CD14-positive monocyte (primary cell): Measurements from ENCODE around the gene XYLT1. TPM values are rescaled to one million over a fixed set of nuclear protein-coding genes. Genes with fewer than 3 reads are reported as not detected.
A peak's percentile ranks its signal among the peaks of the same experiment; 100 is the strongest.

Source experiments
- DNase-seq, 3 donors: peaks; one replicate each; pipeline ENCODE4 v3.0.0-alpha.2; 2011 to 2022
- H2AFZ ChIP-seq: 2 replicates; pipeline ENCODE4 v1.6.0; 2012; ENCODE audit warnings: mild to moderate bottlenecking, low read depth, low read length, inconsistent platforms; ENCODE audit not compliant: insufficient read depth, poor library complexity, severe bottlenecking
- H3K27ac ChIP-seq, 2 donors: 1 replicate in 1 of 2; 2 replicates in 1 of 2; pipeline ENCODE4 v1.5.1; 2012 to 2013; ENCODE audit warnings: low read length in 2 of 2, control low read depth in 1 of 2, inconsistent platforms in 1 of 2, low read depth in 1 of 2, mild to moderate bottlenecking in 1 of 2
- H3K27me3 ChIP-seq, 2 donors: one replicate each; pipeline versions ENCODE4 v1.6.0 to v1.6.1; 2011 to 2013; ENCODE audit warnings: low read length in 2 of 2; ENCODE audit not compliant: control insufficient read depth in 2 of 2, insufficient read depth in 2 of 2
- H3K36me3 ChIP-seq, 2 donors: replicated peaks in 1 of 2; 1 replicate in 1 of 2; 2 replicates in 1 of 2; pipeline versions ENCODE4 v1.5.1 to v1.6.1; 2012 to 2013; ENCODE audit warnings: low read length in 2 of 2, control low read depth in 1 of 2, inconsistent platforms in 1 of 2, mild to moderate bottlenecking in 1 of 2; ENCODE audit not compliant: insufficient read depth in 2 of 2, control insufficient read depth in 1 of 2
- H3K4me1 ChIP-seq, 2 donors: 1 replicate in 1 of 2; 2 replicates in 1 of 2; pipeline versions ENCODE4 v1.5.1 to v1.6.1; 2012 to 2013; ENCODE audit warnings: low read length in 2 of 2, control low read depth in 1 of 2, inconsistent platforms in 1 of 2, mild to moderate bottlenecking in 1 of 2, moderate library complexity in 1 of 2; ENCODE audit not compliant: insufficient read depth in 2 of 2, control insufficient read depth in 1 of 2
- H3K4me2 ChIP-seq: replicated peaks from 2 replicates; pipeline ENCODE3; 2012; ENCODE audit warnings: low read length, moderate library complexity, mild to moderate bottlenecking; ENCODE audit not compliant: poor library complexity, severe bottlenecking; ENCODE audit errors: extremely low read depth
- H3K4me3 ChIP-seq, 3 experiments: fragments of 200-600 bp in 1 of 3; sonication (generic) in 1 of 3; replicated peaks in 1 of 3; 1 replicate in 2 of 3; 2 replicates in 1 of 3; pipeline ENCODE4 v1.5.1; 2011 to 2013; ENCODE audit warnings: low read length in 3 of 3, mild to moderate bottlenecking in 3 of 3, control low read depth in 2 of 3, low read depth in 2 of 3, inconsistent platforms in 1 of 3, moderate library complexity in 1 of 3
- H3K79me2 ChIP-seq: 2 replicates; pipeline ENCODE4 v1.6.0; 2012; ENCODE audit warnings: mild to moderate bottlenecking, control low read depth, inconsistent platforms, low read length, moderate library complexity; ENCODE audit not compliant: insufficient read depth
- H3K9ac ChIP-seq: 2 replicates; pipeline ENCODE4 v1.6.0; 2017; ENCODE audit warnings: low read length, mild to moderate bottlenecking; ENCODE audit not compliant: insufficient read depth, poor library complexity, severe bottlenecking
- H3K9me3 ChIP-seq, 2 donors: replicated peaks in 1 of 2; 1 replicate in 1 of 2; 2 replicates in 1 of 2; pipeline versions ENCODE4 v1.5.1 to v1.6.1; 2012 to 2013; ENCODE audit warnings: low read length in 2 of 2, control low read depth in 1 of 2; ENCODE audit not compliant: control insufficient read depth in 1 of 2, insufficient read depth in 1 of 2
- H4K20me1 ChIP-seq: 2 replicates; pipeline ENCODE4 v1.6.0; 2012; ENCODE audit warnings: mild to moderate bottlenecking, low read length, control low read depth, moderate library complexity; ENCODE audit not compliant: insufficient read depth
- H3K27ac Mint-ChIP-seq, 7 donors: one replicate each; pipeline ENCODE4 v1.8.0; 2020; ENCODE audit warnings: mild to moderate bottlenecking in 7 of 7, mixed read lengths in 7 of 7, moderate library complexity in 6 of 7, inconsistent platforms in 2 of 7
- H3K27me3 Mint-ChIP-seq, 3 donors: one replicate each; pipeline ENCODE4 v1.8.0; 2021 to 2022; ENCODE audit warnings: low read depth in 3 of 3, mild to moderate bottlenecking in 3 of 3, mixed read lengths in 3 of 3, moderate library complexity in 3 of 3, inconsistent platforms in 1 of 3
- H3K36me3 Mint-ChIP-seq, 2 donors: one replicate each; pipeline ENCODE4 v1.8.0; 2020; ENCODE audit warnings: mixed read lengths in 2 of 2, inconsistent platforms in 1 of 2, mild to moderate bottlenecking in 1 of 2
- H3K4me1 Mint-ChIP-seq: one replicate; pipeline ENCODE4 v1.8.0; 2020; ENCODE audit warnings: mild to moderate bottlenecking, mixed read lengths
- H3K4me3 Mint-ChIP-seq, 2 donors: one replicate each; pipeline ENCODE4 v1.8.0; 2020; ENCODE audit warnings: mild to moderate bottlenecking in 2 of 2, mixed read lengths in 2 of 2, moderate library complexity in 1 of 2
- H3K9me3 Mint-ChIP-seq, 7 donors: one replicate each; pipeline ENCODE4 v1.8.0; 2020 to 2022; ENCODE audit warnings: mixed read lengths in 7 of 7, mild to moderate bottlenecking in 6 of 7, moderate library complexity in 6 of 7, inconsistent platforms in 2 of 7
- CTCF ChIP-seq: fragments of 200-600 bp; IDR thresholded peaks from one replicate; pipeline ENCODE4 v1.8.0; 2022; ENCODE audit warnings: antibody characterized with exemption, mild to moderate bottlenecking
- WGBS: methylation state at CpG from one replicate; pipeline ENCODE4 v1.1.5; 2013; ENCODE audit warnings: missing lambda C conversion rate; ENCODE audit not compliant: insufficient coverage; 5-methylcytosine and 5-hydroxymethylcytosine counted together
- intact Hi-C, 2 donors: fragments of 100-400 bp; cut with micrococcal nuclease; formaldehyde crosslinking; loops; one replicate each; pipeline versions ENCODE4 v1.15.0 to v1.15.1; 2023
- polyA plus RNA-seq, 3 donors: library from polyadenylated mRNA; depleted of rRNA in 1 of 3; unstranded in 2 of 3; stranded (reverse) in 1 of 3; fragments of 300-500 nt in 2 of 3; fragments of >200 nt in 1 of 3; fragmentation: Illumina TruSeq in 2 of 3; gene quantifications; 1 replicate in 2 of 3; 2 replicates in 1 of 3; pipeline ENCODE4 v1.2.3, GENCODE V29; 2012 to 2021

The XYLT1 gene
- polyA plus RNA-seq, 3 donors: 0.51 to 9.4 (median 1.6) TPM

- H3K27ac Mint-ChIP-seq: peak overlapping the region in 1 of 7 donors; percentile 5
- no peaks in the 10 kb centered on the region for H3K79me2 ChIP-seq
- H3K27me3 ChIP-seq: no peaks in the 10 kb centered on the region
- intact Hi-C loops: no loop called here
- H3K9me3 ChIP-seq: no peaks in the 10 kb centered on the region
- H4K20me1 ChIP-seq: no peaks in the 10 kb centered on the region
- H3K4me3 ChIP-seq: no peak overlapping the region
- H3K4me3 Mint-ChIP-seq: no peak overlapping the region
- WGBS: no CpG with 5 or more reads among the region's 4 CpGs
- H3K9me3 Mint-ChIP-seq: no peaks in the 10 kb centered on the region
- H3K4me1 ChIP-seq: no peaks in the 10 kb centered on the region
- peak overlapping the region in 1 of 2 donors; percentile 7 for H3K27ac ChIP-seq
- H3K36me3 ChIP-seq: peaks cover 23 to 68% of the 10 kb centered on the region in 2 donors
- no peaks in the 10 kb centered on the region for H3K4me1 Mint-ChIP-seq
- TF ChIP-seq CTCF: no peak
- no peak for DNase-seq
- H3K4me2 ChIP-seq: no peak overlapping the region
- no peak overlapping the region for H3K9ac ChIP-seq
- peaks cover 0 to 3% (median 0%) of the 10 kb centered on the region in 3 donors for H3K27me3 Mint-ChIP-seq
- no peak overlapping the region for H2AFZ ChIP-seq
- H3K36me3 Mint-ChIP-seq: peaks cover 48 to 81% of the 10 kb centered on the region in 2 donors
Measured at GRCh38 chr16:17116595-17117322, 354.0 kb downstream of the XYLT1 start.

DNA sequence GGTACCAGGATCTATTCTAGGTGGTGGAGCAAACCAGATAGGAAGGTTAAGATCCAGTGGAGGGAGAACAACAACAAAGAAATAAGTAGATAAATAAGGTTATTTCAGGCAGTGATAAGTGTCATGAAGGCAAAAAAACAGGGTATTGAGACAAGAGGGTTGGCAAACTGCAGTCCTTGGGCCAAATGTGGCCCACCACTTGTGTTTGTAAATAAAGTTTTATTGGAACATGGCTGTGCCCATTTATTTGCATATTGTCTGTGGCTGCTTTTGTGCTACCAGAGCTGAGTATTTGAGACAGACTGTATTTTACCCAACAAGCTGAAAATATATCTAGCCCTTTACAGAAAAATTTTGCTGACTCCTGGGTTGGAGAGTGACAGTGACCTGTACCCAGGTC is 361.3 kb downstream of the XYLT1 start:
- Histone ChIP-seq H3K36me3 (peaks cover 13 to 54% of the 10 kb centered on the region in 2 donors), H3K4me2 (no peak overlapping the region), H2AFZ (no peak overlapping the region), H3K4me3 (no peak overlapping the region), H3K9me3 (no peaks in the 10 kb centered on the region), H3K79me2 (no peaks in the 10 kb centered on the region), H3K9ac (no peak overlapping the region), H3K27ac (no peak overlapping the region), H3K27me3 (no peaks in the 10 kb centered on the region), H4K20me1 (no peaks in the 10 kb centered on the region), H3K4me1 (no peaks in the 10 kb centered on the region)
- Mint-ChIP-seq H3K9me3 (peaks cover 0 to 7% (median 0%) of the 10 kb centered on the region in 7 donors), H3K36me3 (peaks cover 50 to 65% of the 10 kb centered on the region in 2 donors), H3K27me3 (peaks cover 0 to 2% (median 0%) of the 10 kb centered on the region in 3 donors), H3K4me1 (peaks cover 17% of the 10 kb centered on the region), H3K4me3 (no peak overlapping the region), H3K27ac (no peak overlapping the region)
- intact Hi-C loops: no loop called here
- DNase-seq: no peak
- no peak for TF ChIP-seq CTCF
